GM23248 (cell line): ENCODE data around the gene IMMT. TPM values are rescaled to one million over a fixed set of nuclear protein-coding genes. Genes with fewer than 3 reads are reported as not detected.
"Not testable (repeated sequence)": the region's sequence is repeated elsewhere in the genome, so short reads cannot be mapped to it uniquely, and the experiment has no call there.

Source experiments
- DNase-seq: peaks from one replicate; pipeline ENCODE4 v3.0.0-alpha.2; 2015
- H2AFZ ChIP-seq: fragments of 200-600 bp; sonication (generic); 2 replicates; pipeline ENCODE4 v1.6.1; 2016; ENCODE audit warnings: antibody characterized with exemption
- H3F3A ChIP-seq: fragments of 200-600 bp; sonication (generic); 2 replicates; pipeline ENCODE4 v1.6.1; 2016; ENCODE audit warnings: mild to moderate bottlenecking, antibody characterized with exemption, mixed run types; ENCODE audit not compliant: insufficient read depth
- H3K27ac ChIP-seq: fragments of 200-600 bp; sonication (generic); 2 replicates; pipeline ENCODE4 v1.5.1; 2016; ENCODE audit warnings: mild to moderate bottlenecking
- H3K27me3 ChIP-seq: fragments of 200-600 bp; sonication (generic); replicated peaks from 2 replicates; pipeline ENCODE4 v1.6.1; 2016; ENCODE audit warnings: mild to moderate bottlenecking; ENCODE audit not compliant: insufficient read depth
- H3K36me3 ChIP-seq: fragments of 200-600 bp; sonication (generic); 2 replicates; pipeline ENCODE4 v1.6.1; 2016; ENCODE audit warnings: low read depth, mild to moderate bottlenecking
- H3K4me1 ChIP-seq: fragments of 200-600 bp; sonication (generic); 2 replicates; pipeline ENCODE4 v1.6.1; 2016; ENCODE audit warnings: mild to moderate bottlenecking; ENCODE audit not compliant: insufficient read depth
- H3K4me2 ChIP-seq: fragments of 200-600 bp; sonication (generic); one replicate; pipeline ENCODE4 v1.6.1; 2016; ENCODE audit warnings: mild to moderate bottlenecking; ENCODE audit not compliant: unreplicated experiment
- H3K4me3 ChIP-seq: fragments of 200-600 bp; sonication (generic); 2 replicates; pipeline ENCODE4 v1.5.1; 2016; ENCODE audit warnings: mild to moderate bottlenecking
- H3K79me2 ChIP-seq: fragments of 200-600 bp; sonication (generic); 2 replicates; pipeline ENCODE4 v1.6.1; 2016; ENCODE audit warnings: mild to moderate bottlenecking; ENCODE audit not compliant: insufficient read depth
- H3K9ac ChIP-seq: fragments of 200-600 bp; sonication (generic); 2 replicates; pipeline ENCODE4 v1.6.1; 2016; ENCODE audit warnings: mild to moderate bottlenecking
- H3K9me2 ChIP-seq: fragments of 200-600 bp; sonication (generic); 2 replicates; pipeline ENCODE4 v1.6.1; 2016; ENCODE audit warnings: mixed run types, mild to moderate bottlenecking, moderate library complexity; ENCODE audit not compliant: insufficient read depth
- H3K9me3 ChIP-seq: fragments of 200-600 bp; sonication (generic); one replicate; pipeline ENCODE4 v1.6.1; 2017; ENCODE audit warnings: low read depth
- H4K20me1 ChIP-seq: fragments of 200-600 bp; sonication (generic); 2 replicates; pipeline ENCODE4 v1.6.0; 2016; ENCODE audit not compliant: insufficient read depth
- EZH2 ChIP-seq: fragments of 200-600 bp; sonication (generic); IDR thresholded peaks from 2 replicates; pipeline ENCODE4 v1.6.1; 2018; ENCODE audit warnings: antibody characterized with exemption, mild to moderate bottlenecking; ENCODE audit not compliant: insufficient read depth, poor library complexity, severe bottlenecking
- EZH2phosphoT487 ChIP-seq: fragments of 200-600 bp; sonication (generic); IDR thresholded peaks from 2 replicates; pipeline ENCODE4 v1.6.1; 2018; ENCODE audit warnings: antibody characterized with exemption, moderate library complexity, mild to moderate bottlenecking, low read depth; ENCODE audit not compliant: insufficient read depth
- WGBS, 2 experiments: methylation state at CpG; one replicate each; pipeline ENCODE4 v1.1.6; 2015 to 2017; ENCODE audit warnings: low lambda C conversion rate in 2 of 2, low coverage in 1 of 2; ENCODE audit errors: missing lambda C conversion rate in 2 of 2; 5-methylcytosine and 5-hydroxymethylcytosine counted together
- in situ Hi-C: fragments of 300-500 bp; cut with MboI; formaldehyde crosslinking; loops from 2 replicates; pipeline ENCODE4 v1.15.0; 2020
- polyA plus RNA-seq: library from polyadenylated mRNA; unstranded; fragments of >200 nt; fragmentation: Nextera tagmentation; extraction: Ambion mirVana; gene quantifications from 2 replicates; pipeline ENCODE4 v1.2.1, GENCODE V29; 2016
- total RNA-seq: library from RNA; depleted of rRNA; stranded (reverse); fragments of >200 nt; shearing (Covaris generic); gene quantifications from 2 replicates; pipeline ENCODE4 v1.2.3, GENCODE V29; 2014; rRNA removed

Gene IMMT
- 46.4 and 60.4 TPM in 2 replicates for total RNA-seq
- 75.4 and 76.3 TPM in 2 replicates for polyA plus RNA-seq

- DNase-seq = peak; percentile 100
- no peaks in the 10 kb centered on the region for H3K9me3 ChIP-seq
- H3K36me3 ChIP-seq = no peaks in the 10 kb centered on the region
- peak within 1 kb of the TSS; percentile 86 for H2AFZ ChIP-seq
- peaks cover 13% of the 10 kb centered on the region for H3K4me1 ChIP-seq
- H3K9ac ChIP-seq = peak within 1 kb of the TSS; percentile 98
- H3K4me2 ChIP-seq = peak within 1 kb of the TSS; percentile 82
- in situ Hi-C loops = no loop called here
- TF ChIP-seq EZH2 = no peak
- TF ChIP-seq EZH2phosphoT487 = no peak
- H3K27me3 ChIP-seq = no peaks in the 10 kb centered on the region
- peaks cover 59% of the 10 kb centered on the region for H3K79me2 ChIP-seq
- H3K9me2 ChIP-seq = no peaks in the 10 kb centered on the region
- 0 to 1% methylated on average over 71 to 72 of the region's 74 CpGs for WGBS, 2 experiments
- peaks cover 31% of the 10 kb centered on the region for H3F3A ChIP-seq
- H3K27ac ChIP-seq = peak within 1 kb of the TSS; percentile 99
- H4K20me1 ChIP-seq = no peaks in the 10 kb centered on the region
- peak within 1 kb of the TSS; percentile 96 for H3K4me3 ChIP-seq
Measured at GRCh38 chr2:86195055-86195807, at the start of gene IMMT. Gene IMMT (minus strand): TSS chr2:86195462. CDS start chr2:86195382, 80 bp downstream.

GRCh38 chr2:86244781-86245180, 49.5 kb upstream of the IMMT start:
- H3F3A ChIP-seq, H3K27ac ChIP-seq, H4K20me1 ChIP-seq, H3K4me3 ChIP-seq, H3K79me2 ChIP-seq, DNase-seq, H3K36me3 ChIP-seq, in situ Hi-C loops, H3K9ac ChIP-seq, H2AFZ ChIP-seq, H3K9me2 ChIP-seq, H3K4me1 ChIP-seq, H3K4me2 ChIP-seq, H3K9me3 ChIP-seq: not testable (repeated sequence)
- peaks cover 19% of the 10 kb centered on the region for H3K27me3 ChIP-seq
- WGBS, 2 experiments = 63 to 71% methylated on average over 5 of the region's 5 CpGs

- DNase-seq = no peak
- Histone ChIP-seq H3K9me2 (no peaks in the 10 kb centered on the region), H3K4me2 (no peak overlapping the region), H3K9ac (no peak overlapping the region), H3K27me3 (peaks cover 25% of the 10 kb centered on the region), H3K9me3 (no peaks in the 10 kb centered on the region), H3K79me2 (no peaks in the 10 kb centered on the region), H3K27ac (no peak overlapping the region), H3K36me3 (no peaks in the 10 kb centered on the region), H4K20me1 (no peaks in the 10 kb centered on the region), H3K4me3 (no peak overlapping the region), H3K4me1 (peaks cover 2% of the 10 kb centered on the region; the same call in 1 of the 2 replicates), H3F3A (no peaks in the 10 kb centered on the region), H2AFZ (no peak overlapping the region)
- no peak for TF ChIP-seq EZH2phosphoT487
- TF ChIP-seq EZH2 = no peak
- WGBS, 2 experiments = 65 to 66% methylated on average over 5 of the region's 5 CpGs
- in situ Hi-C loops = no loop called here
Measured at GRCh38 chr2:86243950-86244733, 48.9 kb upstream of the IMMT start.

- Histone ChIP-seq H3F3A (no peaks in the 10 kb centered on the region), H3K9me2 (no peaks in the 10 kb centered on the region), H3K27me3 (peaks cover 27% of the 10 kb centered on the region), H2AFZ (no peak overlapping the region), H3K4me1 (no peaks in the 10 kb centered on the region), H3K36me3 (no peaks in the 10 kb centered on the region), H3K4me3 (no peak overlapping the region), H3K79me2 (no peaks in the 10 kb centered on the region), H3K9me3 (no peaks in the 10 kb centered on the region), H3K9ac (no peak overlapping the region), H3K4me2 (no peak overlapping the region), H3K27ac (no peak overlapping the region), H4K20me1 (no peaks in the 10 kb centered on the region)
- no peak for DNase-seq
- 42 to 46% methylated on average over 6 of the region's 6 CpGs for WGBS, 2 experiments
- in situ Hi-C loops = no loop called here
- TF ChIP-seq EZH2 = no peak
- TF ChIP-seq EZH2phosphoT487 = no peak
Measured at GRCh38 chr2:86243272-86243671, 48.0 kb upstream of the IMMT start.
